Liver (tissue), 9 donors: ENCODE results near the gene PTGES. TPM values are rescaled to one million over a fixed set of nuclear protein-coding genes. Genes with fewer than 3 reads are reported as not detected.

Experiments
- DNase-seq: peaks from one replicate; pipeline ENCODE4 v3.0.0-alpha.2; 2017; ENCODE audit warnings: low spot score
- H3K27ac ChIP-seq, 2 donors: one replicate each; pipeline ENCODE4 v1.7.0; 2013; ENCODE audit warnings: inconsistent platforms in 2 of 2, low read length in 2 of 2, control low read depth in 1 of 2, low read depth in 1 of 2, mild to moderate bottlenecking in 1 of 2
- H3K27me3 ChIP-seq, 4 donors: one replicate each; pipeline versions ENCODE4 v1.6.1 to v1.7.0; 2013; ENCODE audit warnings: low read length in 3 of 4, inconsistent platforms in 1 of 4, mild to moderate bottlenecking in 1 of 4, moderate library complexity in 1 of 4; ENCODE audit not compliant: control insufficient read depth in 4 of 4, insufficient read depth in 4 of 4
- H3K36me3 ChIP-seq, 4 donors: one replicate each; pipeline versions ENCODE4 v1.6.1 to v1.7.0; 2013; ENCODE audit warnings: low read length in 3 of 4, mild to moderate bottlenecking in 3 of 4, low read depth in 1 of 4, moderate library complexity in 1 of 4; ENCODE audit not compliant: control insufficient read depth in 4 of 4, insufficient read depth in 3 of 4
- H3K4me1 ChIP-seq, 4 donors: one replicate each; pipeline versions ENCODE4 v1.6.1 to v1.7.0; 2013; ENCODE audit warnings: low read length in 3 of 4, mild to moderate bottlenecking in 3 of 4, moderate library complexity in 1 of 4; ENCODE audit not compliant: control insufficient read depth in 4 of 4, insufficient read depth in 4 of 4
- H3K4me3 ChIP-seq, 3 donors: one replicate each; pipeline versions ENCODE4 v1.6.1 to v1.7.0; 2013; ENCODE audit warnings: low read length in 3 of 3, control low read depth in 1 of 3, low read depth in 1 of 3, mild to moderate bottlenecking in 1 of 3
- H3K9ac ChIP-seq, 2 donors: one replicate each; pipeline ENCODE4 v1.7.0; 2013; ENCODE audit warnings: low read length in 2 of 2, mild to moderate bottlenecking in 2 of 2, moderate library complexity in 2 of 2, control low read depth in 1 of 2, low read depth in 1 of 2
- H3K9me3 ChIP-seq, 4 donors: one replicate each; pipeline versions ENCODE4 v1.6.1 to v1.7.0; 2013; ENCODE audit warnings: low read length in 3 of 4; ENCODE audit not compliant: control insufficient read depth in 4 of 4
- ATF3 ChIP-seq: IDR thresholded peaks from 2 replicates; pipeline ENCODE4 v1.6.1; 2016; ENCODE audit warnings: antibody characterized with exemption
- EGR1 ChIP-seq, 2 donors: IDR thresholded peaks; 2 replicates each; pipeline ENCODE4 v1.6.1; 2016 to 2018; ENCODE audit warnings: antibody characterized with exemption in 2 of 2, low read depth in 2 of 2
- FOXA1 ChIP-seq: IDR thresholded peaks from 2 replicates; pipeline ENCODE4 v1.6.1; 2016; ENCODE audit warnings: antibody characterized with exemption
- FOXA2 ChIP-seq: IDR thresholded peaks from 2 replicates; pipeline ENCODE4 v1.6.1; 2016; ENCODE audit warnings: antibody characterized with exemption
- GABPA ChIP-seq, 2 donors: IDR thresholded peaks in 1 of 2; conservative IDR thresholded peaks in 1 of 2; 2 replicates each; pipeline ENCODE4 v1.6.1; 2016; ENCODE audit warnings: antibody characterized with exemption in 2 of 2, mild to moderate bottlenecking in 1 of 2, moderate library complexity in 1 of 2
- HNF4A ChIP-seq, 2 donors: conservative IDR thresholded peaks; 2 replicates each; pipeline ENCODE4 v1.6.1; 2016; ENCODE audit warnings: antibody characterized with exemption in 2 of 2, mild to moderate bottlenecking in 2 of 2
- HNF4G ChIP-seq: IDR thresholded peaks from 2 replicates; pipeline ENCODE4 v1.6.1; 2016; ENCODE audit warnings: antibody characterized with exemption
- JUND ChIP-seq, 2 donors: IDR thresholded peaks; 2 replicates each; pipeline ENCODE4 v1.6.1; 2016; ENCODE audit warnings: antibody characterized with exemption in 2 of 2
- NR2F2 ChIP-seq: IDR thresholded peaks from 2 replicates; pipeline ENCODE4 v1.6.1; 2016; ENCODE audit warnings: antibody characterized with exemption
- RAD21 ChIP-seq, 2 donors: IDR thresholded peaks; 2 replicates each; pipeline ENCODE4 v1.6.1; 2016; ENCODE audit warnings: antibody characterized with exemption in 2 of 2, mild to moderate bottlenecking in 2 of 2
- RXRA ChIP-seq, 2 donors: IDR thresholded peaks; 2 replicates each; pipeline ENCODE4 v1.6.1; 2017 to 2018; ENCODE audit warnings: antibody characterized with exemption in 2 of 2, mild to moderate bottlenecking in 1 of 2
- SP1 ChIP-seq: IDR thresholded peaks from 2 replicates; pipeline ENCODE4 v1.6.1; 2018; ENCODE audit warnings: antibody characterized with exemption, mild to moderate bottlenecking
- TAF1 ChIP-seq: conservative IDR thresholded peaks from 2 replicates; pipeline ENCODE4 v1.6.1; 2016; ENCODE audit warnings: antibody characterized with exemption, mild to moderate bottlenecking
- YY1 ChIP-seq: IDR thresholded peaks from 2 replicates; pipeline ENCODE4 v1.6.1; 2016; ENCODE audit warnings: antibody characterized with exemption, mild to moderate bottlenecking
- WGBS: extraction: QIAGEN DNeasy Blood & Tissue Kit; methylation state at CpG from one replicate; pipeline ENCODE4 v1.1.7; 2013; 5-methylcytosine and 5-hydroxymethylcytosine counted together
- polyA plus RNA-seq, 2 donors: library from polyadenylated mRNA; stranded (reverse) in 1 of 2; unstranded in 1 of 2; fragments of 200-250 nt in 1 of 2; fragments of >200 nt in 1 of 2; fragmentation: Nextera tagmentation in 1 of 2; extraction: Ambion mirVana in 1 of 2; gene quantifications; one replicate each; pipeline versions ENCODE4 v1.2.1 to v1.2.3, GENCODE V29; 2013 to 2015
- total RNA-seq, 2 donors: library from RNA; depleted of rRNA; stranded (reverse); fragments of >200 nt; gene quantifications; one replicate each; pipeline ENCODE4 v1.2.3, GENCODE V29; 2014
- TF ChIP-seq, protein P1 (sequence below): fragments of 150-350 bp; IDR thresholded peaks from 2 replicates; pipeline ENCODE4 v1.5.1; 2017; ENCODE audit warnings: improper control_type of control experiment, low read depth, low read length; ENCODE audit not compliant: missing input control
- TF ChIP-seq, protein P2 (sequence below): IDR thresholded peaks from 2 replicates; pipeline ENCODE4 v1.6.1; 2016; ENCODE audit warnings: antibody characterized with exemption
- TF ChIP-seq, protein P3 (sequence below): IDR thresholded peaks from 2 replicates; pipeline ENCODE4 v1.6.1; 2016; ENCODE audit warnings: antibody characterized with exemption, mild to moderate bottlenecking
- TF ChIP-seq, protein P4 (sequence below): IDR thresholded peaks from 2 replicates; pipeline ENCODE4 v1.6.1; 2016; ENCODE audit warnings: antibody characterized with exemption
- donor health status: healthy.
- donor health status: healthy.
- donor health status: healthy.
- donor health status: healthy.
- donor health status: healthy.

PTGES gene
- total and polyA plus RNA-seq, 4 donors, result 0.07 to 0.47 (median 0.17) TPM; not detected in 1

DNA sequence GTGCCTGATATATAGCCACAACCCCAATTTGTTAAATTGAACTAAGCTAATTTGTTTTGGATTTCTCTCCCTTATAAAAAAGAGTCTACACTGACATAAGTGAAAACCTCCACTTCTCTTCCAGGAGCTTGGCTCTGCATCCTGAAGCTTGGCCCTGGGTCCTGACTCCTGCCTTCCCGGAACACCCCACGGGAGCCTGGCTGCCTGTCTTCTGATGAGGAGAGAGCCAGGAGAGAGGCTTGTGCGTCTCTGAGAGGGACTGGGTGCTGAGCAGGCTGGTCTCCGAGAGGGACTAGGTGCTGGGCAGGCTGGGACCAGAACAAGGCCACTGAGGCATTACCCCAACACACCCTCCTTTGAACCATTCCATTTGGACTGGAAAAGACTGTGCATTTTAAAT, 6.5 kb upstream of the PTGES start:
- Histone ChIP-seq H3K27me3 (peaks cover 0 to 4% (median 0%) of the 10 kb centered on the region in 4 donors), H3K4me3 (no peak overlapping the region), H3K36me3 (no peaks in the 10 kb centered on the region), H3K4me1 (peaks cover 0 to 3% (median 0%) of the 10 kb centered on the region in 4 donors), H3K9me3 (no peaks in the 10 kb centered on the region), H3K9ac (no peak overlapping the region), H3K27ac (no peak overlapping the region)
- no peak for TF ChIP-seq SP1
- no peak for TF ChIP-seq EGR1 (IDR thresholded peaks at IDR 0.05; ENCODE audit: low read depth in 2 of 2)
- no peak for TF ChIP-seq GABPA (IDR thresholded peaks at IDR 0.05 in 1 of 2, conservative IDR thresholded peaks at IDR 0.05 in 1 of 2)
- TF ChIP-seq, protein P1, sequence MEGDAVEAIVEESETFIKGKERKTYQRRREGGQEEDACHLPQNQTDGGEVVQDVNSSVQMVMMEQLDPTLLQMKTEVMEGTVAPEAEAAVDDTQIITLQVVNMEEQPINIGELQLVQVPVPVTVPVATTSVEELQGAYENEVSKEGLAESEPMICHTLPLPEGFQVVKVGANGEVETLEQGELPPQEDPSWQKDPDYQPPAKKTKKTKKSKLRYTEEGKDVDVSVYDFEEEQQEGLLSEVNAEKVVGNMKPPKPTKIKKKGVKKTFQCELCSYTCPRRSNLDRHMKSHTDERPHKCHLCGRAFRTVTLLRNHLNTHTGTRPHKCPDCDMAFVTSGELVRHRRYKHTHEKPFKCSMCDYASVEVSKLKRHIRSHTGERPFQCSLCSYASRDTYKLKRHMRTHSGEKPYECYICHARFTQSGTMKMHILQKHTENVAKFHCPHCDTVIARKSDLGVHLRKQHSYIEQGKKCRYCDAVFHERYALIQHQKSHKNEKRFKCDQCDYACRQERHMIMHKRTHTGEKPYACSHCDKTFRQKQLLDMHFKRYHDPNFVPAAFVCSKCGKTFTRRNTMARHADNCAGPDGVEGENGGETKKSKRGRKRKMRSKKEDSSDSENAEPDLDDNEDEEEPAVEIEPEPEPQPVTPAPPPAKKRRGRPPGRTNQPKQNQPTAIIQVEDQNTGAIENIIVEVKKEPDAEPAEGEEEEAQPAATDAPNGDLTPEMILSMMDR, result no peak
- no peak for TF ChIP-seq NR2F2
- TF ChIP-seq, protein P2, sequence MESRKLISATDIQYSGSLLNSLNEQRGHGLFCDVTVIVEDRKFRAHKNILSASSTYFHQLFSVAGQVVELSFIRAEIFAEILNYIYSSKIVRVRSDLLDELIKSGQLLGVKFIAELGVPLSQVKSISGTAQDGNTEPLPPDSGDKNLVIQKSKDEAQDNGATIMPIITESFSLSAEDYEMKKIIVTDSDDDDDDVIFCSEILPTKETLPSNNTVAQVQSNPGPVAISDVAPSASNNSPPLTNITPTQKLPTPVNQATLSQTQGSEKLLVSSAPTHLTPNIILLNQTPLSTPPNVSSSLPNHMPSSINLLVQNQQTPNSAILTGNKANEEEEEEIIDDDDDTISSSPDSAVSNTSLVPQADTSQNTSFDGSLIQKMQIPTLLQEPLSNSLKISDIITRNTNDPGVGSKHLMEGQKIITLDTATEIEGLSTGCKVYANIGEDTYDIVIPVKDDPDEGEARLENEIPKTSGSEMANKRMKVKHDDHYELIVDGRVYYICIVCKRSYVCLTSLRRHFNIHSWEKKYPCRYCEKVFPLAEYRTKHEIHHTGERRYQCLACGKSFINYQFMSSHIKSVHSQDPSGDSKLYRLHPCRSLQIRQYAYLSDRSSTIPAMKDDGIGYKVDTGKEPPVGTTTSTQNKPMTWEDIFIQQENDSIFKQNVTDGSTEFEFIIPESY, result no peak
- 85% methylated on average over 4 of the region's 4 CpGs for WGBS
- no peak for DNase-seq

DNA sequence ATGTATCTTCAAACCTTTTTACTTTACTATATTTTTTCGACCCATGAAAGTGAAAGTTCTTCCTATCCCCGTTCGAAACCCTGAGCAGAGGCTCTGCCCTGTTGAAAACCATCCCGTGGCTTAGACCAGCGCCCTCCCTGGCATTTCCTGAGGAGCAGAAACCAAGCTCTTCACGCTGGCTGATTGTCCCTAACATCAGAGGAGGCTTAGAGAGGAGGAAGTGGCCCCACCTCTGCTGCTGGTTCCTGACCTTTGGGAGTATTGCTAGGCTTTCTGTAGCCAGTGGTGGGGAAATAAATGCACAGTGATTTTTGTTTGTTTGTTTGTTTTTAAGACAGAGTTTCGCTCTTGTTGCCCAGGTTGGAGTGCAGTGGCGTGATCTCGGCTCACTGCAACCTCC, 4.2 kb upstream of the PTGES start:
- Histone ChIP-seq H3K9me3 (no peaks in the 10 kb centered on the region), H3K27me3 (peaks cover 0 to 4% (median 0%) of the 10 kb centered on the region in 4 donors), H3K9ac (no peak overlapping the region), H3K4me3 (no peak overlapping the region), H3K4me1 (peaks cover 0 to 3% (median 0%) of the 10 kb centered on the region in 4 donors), H3K36me3 (no peaks in the 10 kb centered on the region), H3K27ac (no peak overlapping the region)
- WGBS, result 73% methylated on average over 9 of the region's 9 CpGs
- no peak for DNase-seq
- TF ChIP-seq HNF4A (conservative IDR thresholded peaks at IDR 0.05), result no peak
- TF ChIP-seq, protein P1, result no peak
- TF ChIP-seq, protein P3, sequence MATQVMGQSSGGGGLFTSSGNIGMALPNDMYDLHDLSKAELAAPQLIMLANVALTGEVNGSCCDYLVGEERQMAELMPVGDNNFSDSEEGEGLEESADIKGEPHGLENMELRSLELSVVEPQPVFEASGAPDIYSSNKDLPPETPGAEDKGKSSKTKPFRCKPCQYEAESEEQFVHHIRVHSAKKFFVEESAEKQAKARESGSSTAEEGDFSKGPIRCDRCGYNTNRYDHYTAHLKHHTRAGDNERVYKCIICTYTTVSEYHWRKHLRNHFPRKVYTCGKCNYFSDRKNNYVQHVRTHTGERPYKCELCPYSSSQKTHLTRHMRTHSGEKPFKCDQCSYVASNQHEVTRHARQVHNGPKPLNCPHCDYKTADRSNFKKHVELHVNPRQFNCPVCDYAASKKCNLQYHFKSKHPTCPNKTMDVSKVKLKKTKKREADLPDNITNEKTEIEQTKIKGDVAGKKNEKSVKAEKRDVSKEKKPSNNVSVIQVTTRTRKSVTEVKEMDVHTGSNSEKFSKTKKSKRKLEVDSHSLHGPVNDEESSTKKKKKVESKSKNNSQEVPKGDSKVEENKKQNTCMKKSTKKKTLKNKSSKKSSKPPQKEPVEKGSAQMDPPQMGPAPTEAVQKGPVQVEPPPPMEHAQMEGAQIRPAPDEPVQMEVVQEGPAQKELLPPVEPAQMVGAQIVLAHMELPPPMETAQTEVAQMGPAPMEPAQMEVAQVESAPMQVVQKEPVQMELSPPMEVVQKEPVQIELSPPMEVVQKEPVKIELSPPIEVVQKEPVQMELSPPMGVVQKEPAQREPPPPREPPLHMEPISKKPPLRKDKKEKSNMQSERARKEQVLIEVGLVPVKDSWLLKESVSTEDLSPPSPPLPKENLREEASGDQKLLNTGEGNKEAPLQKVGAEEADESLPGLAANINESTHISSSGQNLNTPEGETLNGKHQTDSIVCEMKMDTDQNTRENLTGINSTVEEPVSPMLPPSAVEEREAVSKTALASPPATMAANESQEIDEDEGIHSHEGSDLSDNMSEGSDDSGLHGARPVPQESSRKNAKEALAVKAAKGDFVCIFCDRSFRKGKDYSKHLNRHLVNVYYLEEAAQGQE, result no peak
- no peak for TF ChIP-seq SP1
- TF ChIP-seq, protein P2, result no peak
- TF ChIP-seq YY1, result no peak
- no peak for TF ChIP-seq TAF1
- TF ChIP-seq ATF3, result no peak
- no peak for TF ChIP-seq NR2F2
- no peak for TF ChIP-seq EGR1 (IDR thresholded peaks at IDR 0.05; ENCODE audit: low read depth in 2 of 2)
- TF ChIP-seq FOXA1, result no peak
- no peak for TF ChIP-seq JUND (IDR thresholded peaks at IDR 0.05)
- TF ChIP-seq HNF4G, result no peak
- TF ChIP-seq, protein P4, sequence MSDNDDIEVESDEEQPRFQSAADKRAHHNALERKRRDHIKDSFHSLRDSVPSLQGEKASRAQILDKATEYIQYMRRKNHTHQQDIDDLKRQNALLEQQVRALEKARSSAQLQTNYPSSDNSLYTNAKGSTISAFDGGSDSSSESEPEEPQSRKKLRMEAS, result no peak
- no peak for TF ChIP-seq RAD21 (IDR thresholded peaks at IDR 0.05)
- no peak for TF ChIP-seq RXRA (IDR thresholded peaks at IDR 0.05)
- no peak for TF ChIP-seq FOXA2
- TF ChIP-seq GABPA (IDR thresholded peaks at IDR 0.05 in 1 of 2, conservative IDR thresholded peaks at IDR 0.05 in 1 of 2), result no peak
